ENCODE data around the gene THRA. TPM values are rescaled to one million over a fixed set of nuclear protein-coding genes. Genes with fewer than 3 reads are reported as not detected.

Gene THRA
- total and polyA plus RNA-seq, 2 donors (not counting 3 experiments of a cell fraction or from before 2014, with no cell fraction given): 17.4 to 29.6 TPM

DNA sequence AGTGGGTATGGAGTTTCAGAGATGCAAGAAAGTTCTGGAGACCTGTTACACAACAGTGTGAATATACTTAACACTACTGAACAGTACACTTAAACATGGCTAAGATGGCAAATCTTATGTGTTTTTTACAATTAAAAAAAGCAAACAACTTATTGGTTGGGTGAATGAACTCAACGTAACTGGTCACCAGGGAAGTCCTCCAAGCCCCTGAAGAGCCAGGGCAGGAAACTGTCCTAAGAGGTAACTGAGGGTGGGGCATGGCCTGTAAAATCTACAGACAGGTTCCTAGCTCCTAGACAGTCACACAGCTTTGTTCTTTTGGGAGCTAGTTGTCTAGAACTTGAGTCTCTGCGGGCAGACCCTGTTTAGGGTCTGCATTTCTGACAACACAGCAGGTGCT, 37.2 kb upstream of the THRA start:
- POLR2A ChIA-PET: interaction anchor here (1.5 kb wide), 1 partner anchor 10 kb away, joined by 5 read pairs; the partner anchor contains the start of gene CSF3
- dilution Hi-C loops (cut with MboI; ENCODE audit: extremely low pct_ligation_motif_present, low sequenced_read_pairs): no loop called here
- CTCF ChIA-PET: interaction anchor here (0.8 to 5.5 kb wide), 10 partner anchors 10 to 143 kb away, joined by 3 to 246 read pairs (median 5); partner anchors contain the start of gene CSF3
- no peak overlapping the region for H3K4me3 ChIP-seq (replicated peaks in 1 of 3; ENCODE audit: insufficient read depth in 1 of 3, low read depth in 1 of 3, low read length in 3 of 3)
- no TSS peak for BruUV-seq (replicated peaks)
- intact Hi-C loops (cut with micrococcal nuclease): no loop called here
- peak overlapping the region; percentile 99 for H3K27ac ChIP-seq (ENCODE audit: insufficient read depth, low read depth, low read length)
- TF ChIP-seq, protein P1, sequence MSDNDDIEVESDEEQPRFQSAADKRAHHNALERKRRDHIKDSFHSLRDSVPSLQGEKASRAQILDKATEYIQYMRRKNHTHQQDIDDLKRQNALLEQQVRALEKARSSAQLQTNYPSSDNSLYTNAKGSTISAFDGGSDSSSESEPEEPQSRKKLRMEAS (IDR thresholded peaks at IDR 0.05; ENCODE audit: insufficient read depth, insufficient read length): no peak
- TF ChIP-seq JUN (IDR thresholded peaks at IDR 0.05; ENCODE audit: borderline replicate concordance, insufficient read depth, insufficient read length, low read depth) (no peak), GATA2 (IDR thresholded peaks at IDR 0.05; ENCODE audit: insufficient read depth, insufficient read length, low read depth, low read length) (no peak), MYC (IDR thresholded peaks at IDR 0.05; ENCODE audit: low read depth, low read length) (no peak), POLR2AphosphoS5 (IDR thresholded peaks at IDR 0.05; ENCODE audit: insufficient read depth, low read depth, low read length) (no peak), FOS (IDR thresholded peaks at IDR 0.05; ENCODE audit: borderline replicate concordance, insufficient read depth, low read length) (no peak), EZH2 (IDR thresholded peaks at IDR 0.05; ENCODE audit: borderline replicate concordance, low read depth, low read length, severe bottlenecking) (no peak), POLR2A (IDR thresholded peaks at IDR 0.05; ENCODE audit: low read depth, low read length) (no peak)
- TF ChIP-seq, protein P2, sequence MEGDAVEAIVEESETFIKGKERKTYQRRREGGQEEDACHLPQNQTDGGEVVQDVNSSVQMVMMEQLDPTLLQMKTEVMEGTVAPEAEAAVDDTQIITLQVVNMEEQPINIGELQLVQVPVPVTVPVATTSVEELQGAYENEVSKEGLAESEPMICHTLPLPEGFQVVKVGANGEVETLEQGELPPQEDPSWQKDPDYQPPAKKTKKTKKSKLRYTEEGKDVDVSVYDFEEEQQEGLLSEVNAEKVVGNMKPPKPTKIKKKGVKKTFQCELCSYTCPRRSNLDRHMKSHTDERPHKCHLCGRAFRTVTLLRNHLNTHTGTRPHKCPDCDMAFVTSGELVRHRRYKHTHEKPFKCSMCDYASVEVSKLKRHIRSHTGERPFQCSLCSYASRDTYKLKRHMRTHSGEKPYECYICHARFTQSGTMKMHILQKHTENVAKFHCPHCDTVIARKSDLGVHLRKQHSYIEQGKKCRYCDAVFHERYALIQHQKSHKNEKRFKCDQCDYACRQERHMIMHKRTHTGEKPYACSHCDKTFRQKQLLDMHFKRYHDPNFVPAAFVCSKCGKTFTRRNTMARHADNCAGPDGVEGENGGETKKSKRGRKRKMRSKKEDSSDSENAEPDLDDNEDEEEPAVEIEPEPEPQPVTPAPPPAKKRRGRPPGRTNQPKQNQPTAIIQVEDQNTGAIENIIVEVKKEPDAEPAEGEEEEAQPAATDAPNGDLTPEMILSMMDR (IDR thresholded peaks at IDR 0.05; ENCODE audit: extremely low read depth in 1 of 2, insufficient read depth in 1 of 2, low read depth in 1 of 2, low read length in 2 of 2): no peak
- FAIRE-seq: no peak
- no peaks in the 10 kb centered on the region for H3K9me3 ChIP-seq (replicated peaks; ENCODE audit: control insufficient read depth, insufficient read depth, low read length)
- H2AFZ ChIP-seq (ENCODE audit: low read depth, low read length): no peak overlapping the region
- DNase-seq (ENCODE audit: low read depth, low spot score): no peak
- H3K27me3 ChIP-seq (ENCODE audit: control insufficient read depth in 2 of 2, insufficient read depth in 2 of 2, low read length in 2 of 2): no peaks in the 10 kb centered on the region
- peaks cover 61% of the 10 kb centered on the region for H3K4me1 ChIP-seq (ENCODE audit: control insufficient read depth, extremely low read depth, insufficient read depth, low read length)
- no peak overlapping the region for H3K4me2 ChIP-seq (ENCODE audit: insufficient read depth, low read length)
- H3K9me1 ChIP-seq (replicated peaks; ENCODE audit: control insufficient read depth, extremely low read depth, insufficient read depth, low read length): no peaks in the 10 kb centered on the region
- no peaks in the 10 kb centered on the region for H3K79me2 ChIP-seq (ENCODE audit: control insufficient read depth, insufficient read depth, low read length)
- H3K36me3 ChIP-seq (ENCODE audit: control insufficient read depth in 2 of 2, extremely low read depth in 1 of 2, insufficient read depth in 2 of 2, low read length in 2 of 2): peaks cover 3 to 28% of the 10 kb centered on the region in 2 experiments
- peak overlapping the region; percentile 10 for H3K9ac ChIP-seq (replicated peaks; ENCODE audit: extremely low read depth, insufficient read depth, low read length)
- no peaks in the 10 kb centered on the region for H4K20me1 ChIP-seq (replicated peaks; ENCODE audit: control insufficient read depth, extremely low read depth, insufficient read depth, low read length)

All from endothelial cell of umbilical vein (primary cell).